ENCODE results near the gene ATP8A2.

Gene ATP8A2

DNA sequence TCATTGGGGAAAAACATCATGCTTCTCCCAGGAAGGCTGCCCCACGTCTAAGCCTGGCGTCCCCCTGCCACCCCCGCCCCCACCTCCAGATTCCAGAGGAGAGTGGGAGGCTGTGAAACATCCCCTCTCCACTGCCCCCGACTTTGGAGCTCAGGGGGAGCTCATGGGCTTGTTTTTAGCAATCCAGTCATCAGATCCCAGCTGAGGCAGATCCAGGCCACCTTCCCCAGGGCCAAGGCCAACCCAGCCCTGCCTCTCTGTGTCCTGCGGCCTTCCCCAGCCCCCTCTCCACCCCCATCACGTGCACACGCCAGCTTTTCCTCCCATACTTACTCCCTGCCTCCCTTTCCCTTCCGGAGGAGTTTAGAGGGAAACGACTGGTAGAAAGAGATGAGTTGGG lies 641.2 kb downstream of the ATP8A2 start:
- Histone ChIP-seq H3K4me1 (ENCODE audit: insufficient read depth, insufficient read length) (peaks cover 2% of the 10 kb centered on the region), H3K27me3 (ENCODE audit: insufficient read depth, insufficient read length) (no peaks in the 10 kb centered on the region), H3K4me3 (ENCODE audit: insufficient read length, low read depth) (no peak overlapping the region), H3K9me3 (ENCODE audit: insufficient read depth, low read length) (no peaks in the 10 kb centered on the region; the same call in none of the 2 replicates), H3K36me3 (ENCODE audit: insufficient read depth, insufficient read length, low read length) (no peaks in the 10 kb centered on the region), H3K9ac (ENCODE audit: insufficient read length, low read depth) (no peak overlapping the region)
- no peak for DNase-seq (ENCODE audit: low read depth, low spot score)
- TF ChIP-seq YY1 (IDR thresholded peaks at IDR 0.05; ENCODE audit: insufficient read depth, insufficient read length) (no peak), ZNF274 (IDR thresholded peaks at IDR 0.05; ENCODE audit: low read depth, low read length) (no peak), SUZ12 (IDR thresholded peaks at IDR 0.05; ENCODE audit: extremely low read depth, insufficient read depth, insufficient read length) (no peak)

DNA sequence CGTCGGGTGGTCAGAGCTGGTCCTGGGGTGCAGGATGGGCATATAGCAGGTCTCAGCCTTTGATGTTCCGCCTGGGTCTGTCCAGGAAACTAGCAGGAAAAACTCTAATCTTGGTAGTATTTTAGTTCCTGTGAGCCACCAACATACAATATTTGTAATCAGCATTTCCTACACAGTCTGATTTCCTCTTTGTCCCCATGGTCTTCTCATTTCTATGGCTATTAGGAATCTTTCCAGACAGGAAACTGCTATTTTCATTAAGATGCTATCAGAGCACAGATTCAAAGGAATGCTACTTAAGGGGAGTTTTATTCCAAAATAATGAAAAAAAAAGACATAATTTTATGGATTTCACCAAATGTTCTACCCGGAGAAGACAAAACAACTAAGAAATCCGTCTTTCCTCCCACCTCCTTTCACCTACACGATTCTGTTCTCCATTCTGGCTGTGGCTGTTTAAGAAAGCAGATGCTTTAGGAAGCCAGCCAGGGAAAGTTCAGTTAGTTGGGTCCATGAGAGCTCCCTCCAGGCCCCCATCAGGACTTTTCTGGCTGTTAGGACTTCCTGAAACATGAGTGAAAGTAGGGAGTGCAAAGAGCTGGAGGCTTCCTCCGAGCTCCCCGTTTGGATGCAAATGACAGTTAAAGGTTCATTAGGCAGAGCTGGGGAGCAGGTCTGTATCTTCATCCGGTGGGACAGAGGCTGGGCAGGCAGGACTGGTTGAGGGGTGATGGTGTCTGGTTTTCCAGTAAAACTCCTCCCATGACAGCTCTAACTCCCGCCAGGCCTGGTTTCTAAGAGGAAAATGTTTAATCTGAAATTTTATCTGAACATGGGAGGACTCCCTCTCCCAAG lies 643.7 kb downstream of the ATP8A2 start:
- Histone ChIP-seq H3K9ac (ENCODE audit: insufficient read length, low read depth) (no peak overlapping the region), H3K27me3 (ENCODE audit: insufficient read depth, insufficient read length) (no peaks in the 10 kb centered on the region), H3K36me3 (ENCODE audit: insufficient read depth, insufficient read length, low read length) (no peaks in the 10 kb centered on the region), H3K9me3 (ENCODE audit: insufficient read depth, low read length) (no peaks in the 10 kb centered on the region; the same call in none of the 2 replicates), H3K4me1 (ENCODE audit: insufficient read depth, insufficient read length) (peaks cover 2% of the 10 kb centered on the region), H3K4me3 (ENCODE audit: insufficient read length, low read depth) (no peak overlapping the region)
- TF ChIP-seq SUZ12 (IDR thresholded peaks at IDR 0.05; ENCODE audit: extremely low read depth, insufficient read depth, insufficient read length): no peak
- TF ChIP-seq ZNF274 (IDR thresholded peaks at IDR 0.05; ENCODE audit: low read depth, low read length): no peak
- TF ChIP-seq YY1 (IDR thresholded peaks at IDR 0.05; ENCODE audit: insufficient read depth, insufficient read length): no peak
- no peak for DNase-seq (ENCODE audit: low read depth, low spot score)

DNA sequence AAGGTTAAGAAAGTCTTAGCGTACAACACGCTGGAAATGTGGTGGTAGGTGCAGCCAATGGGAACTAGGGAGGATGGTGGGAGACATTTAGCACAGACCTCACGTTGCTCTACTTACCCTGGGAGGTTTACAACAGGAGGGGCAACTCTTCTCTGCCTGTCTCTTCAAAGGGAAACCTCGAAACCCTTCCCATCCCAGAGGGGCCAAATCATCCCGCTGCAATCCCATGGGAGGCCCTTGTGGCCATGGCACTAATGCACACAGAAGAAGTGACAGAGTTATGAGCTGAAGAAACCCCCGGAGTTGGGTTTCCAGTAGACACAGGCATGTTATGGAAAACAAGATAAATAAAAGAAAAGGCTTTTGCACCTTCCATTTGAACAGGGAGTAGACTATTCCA lies 644.4 kb downstream of the ATP8A2 start:
- no peaks in the 10 kb centered on the region for H3K36me3 ChIP-seq (ENCODE audit: insufficient read depth, insufficient read length, low read length)
- H3K4me3 ChIP-seq (ENCODE audit: insufficient read length, low read depth): no peak overlapping the region
- DNase-seq (ENCODE audit: low read depth, low spot score): no peak
- H3K9ac ChIP-seq (ENCODE audit: insufficient read length, low read depth): no peak overlapping the region
- TF ChIP-seq ZNF274 (IDR thresholded peaks at IDR 0.05; ENCODE audit: low read depth, low read length) (no peak), YY1 (IDR thresholded peaks at IDR 0.05; ENCODE audit: insufficient read depth, insufficient read length) (no peak), SUZ12 (IDR thresholded peaks at IDR 0.05; ENCODE audit: extremely low read depth, insufficient read depth, insufficient read length) (no peak)
- no peaks in the 10 kb centered on the region for H3K27me3 ChIP-seq (ENCODE audit: insufficient read depth, insufficient read length)
- no peaks in the 10 kb centered on the region for H3K4me1 ChIP-seq (ENCODE audit: insufficient read depth, insufficient read length)
- H3K9me3 ChIP-seq (ENCODE audit: insufficient read depth, low read length): no peaks in the 10 kb centered on the region; the same call in none of the 2 replicates

- Histone ChIP-seq H3K9me3 (ENCODE audit: insufficient read depth, low read length) (no peaks in the 10 kb centered on the region; the same call in none of the 2 replicates), H3K4me3 (ENCODE audit: insufficient read length, low read depth) (no peak overlapping the region), H3K4me1 (ENCODE audit: insufficient read depth, insufficient read length) (no peaks in the 10 kb centered on the region), H3K9ac (ENCODE audit: insufficient read length, low read depth) (no peak overlapping the region), H3K27me3 (ENCODE audit: insufficient read depth, insufficient read length) (no peaks in the 10 kb centered on the region), H3K36me3 (ENCODE audit: insufficient read depth, insufficient read length, low read length) (no peaks in the 10 kb centered on the region)
- DNase-seq (ENCODE audit: low read depth, low spot score): no peak
- TF ChIP-seq ZNF274 (IDR thresholded peaks at IDR 0.05; ENCODE audit: low read depth, low read length) (no peak), YY1 (IDR thresholded peaks at IDR 0.05; ENCODE audit: insufficient read depth, insufficient read length) (no peak), SUZ12 (IDR thresholded peaks at IDR 0.05; ENCODE audit: extremely low read depth, insufficient read depth, insufficient read length) (no peak)
Measured at GRCh38 chr13:26017196-26017921, 645.6 kb downstream of the ATP8A2 start.

- no peak overlapping the region for H3K9ac ChIP-seq (ENCODE audit: insufficient read length, low read depth)
- no peaks in the 10 kb centered on the region for H3K4me1 ChIP-seq (ENCODE audit: insufficient read depth, insufficient read length)
- H3K36me3 ChIP-seq (ENCODE audit: insufficient read depth, insufficient read length, low read length): no peaks in the 10 kb centered on the region
- DNase-seq (ENCODE audit: low read depth, low spot score): no peak
- no peak overlapping the region for H3K4me3 ChIP-seq (ENCODE audit: insufficient read length, low read depth)
- H3K27me3 ChIP-seq (ENCODE audit: insufficient read depth, insufficient read length): no peaks in the 10 kb centered on the region
- TF ChIP-seq YY1 (IDR thresholded peaks at IDR 0.05; ENCODE audit: insufficient read depth, insufficient read length) (no peak), SUZ12 (IDR thresholded peaks at IDR 0.05; ENCODE audit: extremely low read depth, insufficient read depth, insufficient read length) (no peak), ZNF274 (IDR thresholded peaks at IDR 0.05; ENCODE audit: low read depth, low read length) (no peak)
- no peaks in the 10 kb centered on the region; the same call in none of the 2 replicates for H3K9me3 ChIP-seq (ENCODE audit: insufficient read depth, low read length)
Measured at GRCh38 chr13:26017932-26018665, 646.3 kb downstream of the ATP8A2 start.

DNA sequence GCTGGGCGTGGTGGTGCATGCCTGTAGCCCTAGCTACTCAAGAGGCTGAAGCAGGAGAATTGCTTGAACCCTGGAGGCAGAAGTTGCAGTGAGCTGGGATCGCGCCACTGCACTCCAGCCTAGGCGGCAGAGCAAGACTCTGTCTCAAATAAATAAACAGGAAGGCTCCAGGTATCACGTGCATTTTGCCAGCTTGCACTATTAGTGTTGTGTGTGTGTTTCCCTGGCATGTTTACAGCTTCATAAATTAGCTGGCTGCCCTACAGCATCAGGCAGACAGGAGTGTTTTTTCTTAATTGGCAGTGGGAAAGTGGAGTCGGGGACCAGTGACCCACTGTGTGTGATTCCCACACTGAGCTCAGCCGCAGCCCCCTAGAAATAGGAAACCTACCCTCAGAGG lies 647.5 kb downstream of the ATP8A2 start:
- Histone ChIP-seq H3K4me1 (ENCODE audit: insufficient read depth, insufficient read length) (no peaks in the 10 kb centered on the region), H3K9me3 (ENCODE audit: insufficient read depth, low read length) (no peaks in the 10 kb centered on the region; the same call in 1 of the 2 replicates), H3K9ac (ENCODE audit: insufficient read length, low read depth) (no peak overlapping the region), H3K36me3 (ENCODE audit: insufficient read depth, insufficient read length, low read length) (no peaks in the 10 kb centered on the region), H3K4me3 (ENCODE audit: insufficient read length, low read depth) (no peak overlapping the region), H3K27me3 (ENCODE audit: insufficient read depth, insufficient read length) (no peaks in the 10 kb centered on the region)
- no peak for DNase-seq (ENCODE audit: low read depth, low spot score)
- TF ChIP-seq ZNF274 (IDR thresholded peaks at IDR 0.05; ENCODE audit: low read depth, low read length): no peak
- no peak for TF ChIP-seq SUZ12 (IDR thresholded peaks at IDR 0.05; ENCODE audit: extremely low read depth, insufficient read depth, insufficient read length)
- no peak for TF ChIP-seq YY1 (IDR thresholded peaks at IDR 0.05; ENCODE audit: insufficient read depth, insufficient read length)

Data from NT2/D1 (cell line).